Liver (tissue), 3 donors: ENCODE data around the gene KCNG1.

Source experiments
- CTCF ChIP-seq: fragments of 150-350 bp; IDR thresholded peaks from 2 replicates; pipeline ENCODE4 v1.5.1; 2017; ENCODE audit warnings: improper control_type of control experiment, low read depth, low read length; ENCODE audit not compliant: missing input control
- GABPA ChIP-seq, 2 donors: IDR thresholded peaks in 1 of 2; conservative IDR thresholded peaks in 1 of 2; 2 replicates each; pipeline ENCODE4 v1.6.1; 2016; ENCODE audit warnings: antibody characterized with exemption in 2 of 2, mild to moderate bottlenecking in 1 of 2, moderate library complexity in 1 of 2
- JUND ChIP-seq, 2 donors: IDR thresholded peaks; 2 replicates each; pipeline ENCODE4 v1.6.1; 2016; ENCODE audit warnings: antibody characterized with exemption in 2 of 2
- RAD21 ChIP-seq, 2 donors: IDR thresholded peaks; 2 replicates each; pipeline ENCODE4 v1.6.1; 2016; ENCODE audit warnings: antibody characterized with exemption in 2 of 2, mild to moderate bottlenecking in 2 of 2
- ZBTB33 ChIP-seq: IDR thresholded peaks from 2 replicates; pipeline ENCODE4 v1.6.1; 2016; ENCODE audit warnings: antibody characterized with exemption
- donor health status: healthy.
- donor health status: healthy.

- TF ChIP-seq GABPA (IDR thresholded peaks at IDR 0.05 in 1 of 2, conservative IDR thresholded peaks at IDR 0.05 in 1 of 2) (no peak), CTCF (no peak), ZBTB33 (no peak), JUND (IDR thresholded peaks at IDR 0.05) (no peak), RAD21 (IDR thresholded peaks at IDR 0.05) (no peak)
Observed at GRCh38 chr20:50996901-50997865, 25.7 kb downstream of the KCNG1 start.
